Endothelial cell of umbilical vein (primary cell): ENCODE results near the gene CSNK1G1. TPM values are rescaled to one million over a fixed set of nuclear protein-coding genes. Genes with fewer than 3 reads are reported as not detected.
"Not testable (repeated sequence)": the region's sequence is repeated elsewhere in the genome, so short reads cannot be mapped to it uniquely, and the experiment has no call there.

Experiments
- BruUV-seq: library from RNA; stranded (reverse); fragments of 400-500 nt; replicated peaks from 2 replicates; lab custom pipeline; 2021; lab: Mats Ljungman, UMichigan
- CTCF ChIA-PET: fragments of 300-600, 350-600 bp; sonication (Branson Sonifier 250); formaldehyde crosslinking; loops from one replicate; lab custom pipeline; 2021; ENCODE audit warnings: antibody characterized with exemption, inconsistent platforms; lab: Charles Lee
- POLR2A ChIA-PET: fragments of 300-600, 350-600 bp; sonication (Branson Sonifier 250); formaldehyde crosslinking; loops from one replicate; lab custom pipeline; 2021; ENCODE audit warnings: antibody characterized with exemption, inconsistent platforms; lab: Charles Lee
- DNase-seq: peaks from one replicate; pipeline ENCODE4 v3.0.0-alpha.2; 2011; ENCODE audit warnings: low read depth, low spot score
- FAIRE-seq: peaks from 2 replicates; lab custom pipeline; 2011; peaks lifted over from hg19 to GRCh38; lab: Jason Lieb, UNC
- H2AFZ ChIP-seq: 2 replicates; pipeline ENCODE4 v1.6.0; 2012; ENCODE audit warnings: low read depth, low read length, control low read depth, inconsistent platforms
- H3K27ac ChIP-seq: 2 replicates; pipeline ENCODE4 v1.5.1; 2011; ENCODE audit warnings: low read depth, mild to moderate bottlenecking, control low read depth, low read length, moderate library complexity; ENCODE audit not compliant: insufficient read depth
- H3K27me3 ChIP-seq, 2 experiments: 2 replicates each; pipeline versions ENCODE4 v1.6.0 to v1.6.1; 2011; ENCODE audit warnings: low read length in 2 of 2, mixed read lengths in 1 of 2; ENCODE audit not compliant: control insufficient read depth in 2 of 2, insufficient read depth in 2 of 2
- H3K36me3 ChIP-seq, 2 experiments: 2 replicates in 1 of 2; 3 replicates in 1 of 2; pipeline ENCODE4 v1.5.1; 2011; ENCODE audit warnings: low read length in 2 of 2, mild to moderate bottlenecking in 1 of 2, moderate library complexity in 1 of 2; ENCODE audit not compliant: control insufficient read depth in 2 of 2, insufficient read depth in 2 of 2; ENCODE audit errors: extremely low read depth in 1 of 2
- H3K4me1 ChIP-seq: 3 replicates; pipeline ENCODE4 v1.5.1; 2011; ENCODE audit warnings: mild to moderate bottlenecking, low read length; ENCODE audit not compliant: control insufficient read depth, insufficient read depth; ENCODE audit errors: extremely low read depth
- H3K4me2 ChIP-seq: 2 replicates; pipeline ENCODE4 v1.6.1; 2011; ENCODE audit warnings: low read length, control low read depth, mixed read lengths; ENCODE audit not compliant: insufficient read depth
- H3K4me3 ChIP-seq, 3 experiments: fragments of 200-600 bp in 1 of 3; sonication (generic), shearing (Covaris generic) in 1 of 3; replicated peaks in 1 of 3; 2 replicates each; pipeline ENCODE4 v1.5.1; 2011 to 2016; ENCODE audit warnings: control low read depth in 3 of 3, low read length in 3 of 3, mild to moderate bottlenecking in 2 of 3, inconsistent platforms in 1 of 3, low read depth in 1 of 3, moderate library complexity in 1 of 3; ENCODE audit not compliant: insufficient read depth in 1 of 3
- H3K79me2 ChIP-seq: 2 replicates; pipeline ENCODE4 v1.6.0; 2012; ENCODE audit warnings: low read length, inconsistent platforms; ENCODE audit not compliant: control insufficient read depth, insufficient read depth
- H3K9ac ChIP-seq: replicated peaks from 2 replicates; pipeline ENCODE3; 2011; ENCODE audit warnings: low read length, control low read depth; ENCODE audit not compliant: insufficient read depth; ENCODE audit errors: extremely low read depth
- H3K9me1 ChIP-seq: replicated peaks from 3 replicates; pipeline ENCODE4 v1.6.0; 2011; ENCODE audit warnings: mild to moderate bottlenecking, low read length; ENCODE audit not compliant: control insufficient read depth, insufficient read depth; ENCODE audit errors: extremely low read depth
- H3K9me3 ChIP-seq: replicated peaks from 2 replicates; pipeline ENCODE4 v1.5.1; 2012; ENCODE audit warnings: low read length, inconsistent platforms; ENCODE audit not compliant: control insufficient read depth, insufficient read depth
- H4K20me1 ChIP-seq: replicated peaks from 2 replicates; pipeline ENCODE3; 2011; ENCODE audit warnings: mild to moderate bottlenecking, low read length; ENCODE audit not compliant: control insufficient read depth, insufficient read depth; ENCODE audit errors: extremely low read depth
- EZH2 ChIP-seq: IDR thresholded peaks from 2 replicates; pipeline ENCODE4 v1.6.1; 2012; ENCODE audit warnings: borderline replicate concordance, low read depth, mild to moderate bottlenecking, moderate library complexity, low read length, inconsistent platforms; ENCODE audit not compliant: severe bottlenecking
- FOS ChIP-seq: IDR thresholded peaks from 2 replicates; pipeline ENCODE4 v1.6.1; 2011; ENCODE audit warnings: mild to moderate bottlenecking, low read length, moderate library complexity, borderline replicate concordance; ENCODE audit not compliant: insufficient read depth
- GATA2 ChIP-seq: IDR thresholded peaks from 2 replicates; pipeline ENCODE4 v1.7.0; 2011; ENCODE audit warnings: low read depth, mild to moderate bottlenecking, moderate library complexity, mixed read lengths, low read length; ENCODE audit not compliant: insufficient read length, insufficient read depth
- JUN ChIP-seq: IDR thresholded peaks from 2 replicates; pipeline ENCODE4 v1.6.1; 2011; ENCODE audit warnings: borderline replicate concordance, low read depth; ENCODE audit not compliant: insufficient read length, insufficient read depth
- MYC ChIP-seq: IDR thresholded peaks from one replicate; pipeline ENCODE4 v1.6.1; 2011; ENCODE audit warnings: mild to moderate bottlenecking, low read depth, low read length
- POLR2A ChIP-seq: IDR thresholded peaks from 2 replicates; pipeline ENCODE4 v1.6.1; 2012; ENCODE audit warnings: low read depth, mild to moderate bottlenecking, control low read depth, low read length
- POLR2AphosphoS5 ChIP-seq: IDR thresholded peaks from 2 replicates; pipeline ENCODE4 v1.6.1; 2012; ENCODE audit warnings: low read depth, mild to moderate bottlenecking, control low read depth, low read length, moderate library complexity; ENCODE audit not compliant: insufficient read depth
- dilution Hi-C: fragments of 300-500 bp; cut with MboI; formaldehyde crosslinking; loops from one replicate; pipeline ENCODE4 v1.15.0; 2019; ENCODE audit warnings: low sequenced_read_pairs; ENCODE audit not compliant: extremely low pct_ligation_motif_present
- intact Hi-C: fragments of 100-400 bp; cut with micrococcal nuclease; formaldehyde crosslinking; loops from one replicate; pipeline ENCODE4 v1.10.0; 2022
- polyA plus RNA-seq, 4 experiments: library from polyadenylated mRNA; depleted of rRNA in 3 of 4; stranded (reverse) in 3 of 4; unstranded in 1 of 4; fragments of >200 nt; gene quantifications; 2 replicates each; pipeline versions ENCODE4 v1.2.1 to v1.2.3, GENCODE V29; 2011 to 2012; ENCODE audit warnings: missing spikeins in 1 of 4
- total RNA-seq: library from RNA; stranded (reverse); gene quantifications from 2 replicates; pipeline ENCODE4 v1.2.3, GENCODE V29; 2021
- TF ChIP-seq, protein P1 (sequence below): IDR thresholded peaks from 2 replicates; pipeline ENCODE4 v1.6.1; 2011; ENCODE audit not compliant: insufficient read depth, insufficient read length
- TF ChIP-seq, protein P2 (sequence below), 2 donors: IDR thresholded peaks; 1 replicate in 1 of 2; 2 replicates in 1 of 2; pipeline ENCODE4 v1.5.1; 2011; ENCODE audit warnings: low read length in 2 of 2, mild to moderate bottlenecking in 2 of 2, moderate library complexity in 2 of 2, control low read depth in 1 of 2, inconsistent platforms in 1 of 2, low read depth in 1 of 2; ENCODE audit not compliant: insufficient read depth in 1 of 2; ENCODE audit errors: extremely low read depth in 1 of 2

Gene CSNK1G1
- total and polyA plus RNA-seq, 2 donors (not counting 3 experiments of a cell fraction or from before 2014, with no cell fraction given): 9.0 to 31.7 TPM

GRCh38 chr15:64348455-64348854, 7.5 kb downstream of the CSNK1G1 start:
- Histone ChIP-seq H3K36me3 (no peaks in the 10 kb centered on the region), H3K4me1 (peaks cover 45% of the 10 kb centered on the region), H3K27ac (no peak overlapping the region), H2AFZ (no peak overlapping the region), H3K4me3 (no peak overlapping the region), H3K27me3 (no peaks in the 10 kb centered on the region), H3K9me3 (no peaks in the 10 kb centered on the region), H3K4me2 (no peak overlapping the region), H3K79me2 (peaks cover 64% of the 10 kb centered on the region), H3K9ac (no peak overlapping the region), H4K20me1 (peaks cover 3% of the 10 kb centered on the region), H3K9me1 (peaks cover 2% of the 10 kb centered on the region)
- DNase-seq (peak; percentile 17), FAIRE-seq (no peak)
- BruUV-seq: no TSS peak
- dilution Hi-C loops: no loop called here
- intact Hi-C loops: no loop called here
- ChIA-PET CTCF (no interaction called here), POLR2A (no interaction called here)
- TF ChIP-seq EZH2 (no peak), MYC (no peak), FOS (no peak), POLR2A (no peak), POLR2AphosphoS5 (no peak), JUN (no peak), GATA2 (no peak)
- TF ChIP-seq, protein P1, sequence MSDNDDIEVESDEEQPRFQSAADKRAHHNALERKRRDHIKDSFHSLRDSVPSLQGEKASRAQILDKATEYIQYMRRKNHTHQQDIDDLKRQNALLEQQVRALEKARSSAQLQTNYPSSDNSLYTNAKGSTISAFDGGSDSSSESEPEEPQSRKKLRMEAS: no peak
- TF ChIP-seq, protein P2, sequence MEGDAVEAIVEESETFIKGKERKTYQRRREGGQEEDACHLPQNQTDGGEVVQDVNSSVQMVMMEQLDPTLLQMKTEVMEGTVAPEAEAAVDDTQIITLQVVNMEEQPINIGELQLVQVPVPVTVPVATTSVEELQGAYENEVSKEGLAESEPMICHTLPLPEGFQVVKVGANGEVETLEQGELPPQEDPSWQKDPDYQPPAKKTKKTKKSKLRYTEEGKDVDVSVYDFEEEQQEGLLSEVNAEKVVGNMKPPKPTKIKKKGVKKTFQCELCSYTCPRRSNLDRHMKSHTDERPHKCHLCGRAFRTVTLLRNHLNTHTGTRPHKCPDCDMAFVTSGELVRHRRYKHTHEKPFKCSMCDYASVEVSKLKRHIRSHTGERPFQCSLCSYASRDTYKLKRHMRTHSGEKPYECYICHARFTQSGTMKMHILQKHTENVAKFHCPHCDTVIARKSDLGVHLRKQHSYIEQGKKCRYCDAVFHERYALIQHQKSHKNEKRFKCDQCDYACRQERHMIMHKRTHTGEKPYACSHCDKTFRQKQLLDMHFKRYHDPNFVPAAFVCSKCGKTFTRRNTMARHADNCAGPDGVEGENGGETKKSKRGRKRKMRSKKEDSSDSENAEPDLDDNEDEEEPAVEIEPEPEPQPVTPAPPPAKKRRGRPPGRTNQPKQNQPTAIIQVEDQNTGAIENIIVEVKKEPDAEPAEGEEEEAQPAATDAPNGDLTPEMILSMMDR (IDR thresholded peaks at IDR 0.05; ENCODE audit: extremely low read depth in 1 of 2, insufficient read depth in 1 of 2, low read depth in 1 of 2, low read length in 2 of 2): no peak

GRCh38 chr15:64346242-64346641, 9.7 kb downstream of the CSNK1G1 start:
- H3K36me3 ChIP-seq, DNase-seq, H3K9me3 ChIP-seq, dilution Hi-C loops, H3K9ac ChIP-seq, FAIRE-seq, H2AFZ ChIP-seq, H3K4me2 ChIP-seq, H3K9me1 ChIP-seq, H3K27me3 ChIP-seq, POLR2A ChIA-PET, H3K27ac ChIP-seq, intact Hi-C loops, H3K4me3 ChIP-seq, BruUV-seq, H4K20me1 ChIP-seq: not testable (repeated sequence)
- CTCF ChIA-PET: interaction anchor here (2.0 kb wide), 1 partner anchor 10 kb away, joined by 9 read pairs; the partner anchor contains the start of gene CSNK1G1
- H3K4me1 ChIP-seq: peaks cover 43% of the 10 kb centered on the region
- peaks cover 76% of the 10 kb centered on the region for H3K79me2 ChIP-seq
